Spleen (tissue), 7 donors: ENCODE measurements around the gene SARM1.

ENCODE experiments used
- POLR2AphosphoS5 ChIP-seq, 3 donors: sonication (generic); formaldehyde crosslinking; IDR thresholded peaks; one replicate each; pipeline ENCODE4 v1.5.1; 2017; ENCODE audit warnings: antibody characterized with exemption in 3 of 3
- TF ChIP-seq, protein P1 (sequence below), 11 experiments: fragments of 200-600 bp in 7 of 11; fragments of 450-650 bp in 4 of 11; sonication (generic) in 4 of 11; IDR thresholded peaks in 8 of 11; conservative IDR thresholded peaks in 3 of 11; 1 replicate in 7 of 11; 2 replicates in 4 of 11; pipeline versions ENCODE4 v1.4.0 to v1.8.0; 2016 to 2021; ENCODE audit warnings: antibody characterized with exemption in 11 of 11, inconsistent platforms in 4 of 11, mild to moderate bottlenecking in 1 of 11
- donor health status: DM: no; HTN: no; CAD: no; lungs with moderate emphysema.
- donor health status: DM: no; HTN: no; CAD: no.
- donor health status: DM: no; HTN: no; CAD: no.

DNA sequence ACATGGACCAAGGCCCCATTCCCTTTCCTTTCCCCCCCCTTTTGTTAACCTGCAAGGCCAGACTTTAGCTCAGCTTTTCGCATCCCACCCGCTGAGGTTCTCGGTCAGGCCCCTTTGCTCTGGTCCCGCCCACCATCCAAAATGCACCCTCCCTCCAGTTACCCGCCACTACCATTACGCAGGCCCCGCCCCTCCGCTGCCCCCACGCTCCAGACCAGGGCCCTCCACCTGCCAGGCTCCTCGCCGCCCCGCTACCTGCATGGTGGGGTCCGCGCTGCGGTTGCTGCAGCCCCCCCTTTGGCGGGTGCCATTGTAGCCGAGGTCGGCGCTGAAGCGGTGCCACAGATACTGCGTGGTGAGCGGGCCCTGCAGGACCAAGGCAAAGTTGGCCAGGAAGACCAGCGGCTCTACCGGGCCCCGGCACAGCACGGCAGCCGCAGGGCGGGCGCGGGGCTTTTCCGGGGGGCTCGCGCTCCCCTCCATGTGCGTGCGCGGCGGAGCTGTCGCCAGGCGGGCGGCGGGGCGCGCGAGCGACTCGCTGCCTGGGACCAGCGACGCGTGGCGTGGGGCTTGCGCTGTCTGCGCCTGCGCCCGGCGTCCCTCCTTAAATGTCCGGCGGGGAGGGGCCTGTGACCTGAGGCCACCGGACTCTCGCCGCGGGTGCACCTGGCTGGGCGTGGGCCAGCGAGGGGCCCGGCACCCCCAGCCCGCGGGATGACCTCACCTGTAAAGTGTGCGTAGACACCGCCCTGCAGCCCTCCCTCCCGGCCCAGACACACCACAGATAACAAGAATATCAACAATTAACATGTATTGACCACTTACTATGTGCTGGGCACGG is 34.4 kb downstream of the SARM1 start, which contains the start of gene SLC46A1:
- TF ChIP-seq, protein P1, sequence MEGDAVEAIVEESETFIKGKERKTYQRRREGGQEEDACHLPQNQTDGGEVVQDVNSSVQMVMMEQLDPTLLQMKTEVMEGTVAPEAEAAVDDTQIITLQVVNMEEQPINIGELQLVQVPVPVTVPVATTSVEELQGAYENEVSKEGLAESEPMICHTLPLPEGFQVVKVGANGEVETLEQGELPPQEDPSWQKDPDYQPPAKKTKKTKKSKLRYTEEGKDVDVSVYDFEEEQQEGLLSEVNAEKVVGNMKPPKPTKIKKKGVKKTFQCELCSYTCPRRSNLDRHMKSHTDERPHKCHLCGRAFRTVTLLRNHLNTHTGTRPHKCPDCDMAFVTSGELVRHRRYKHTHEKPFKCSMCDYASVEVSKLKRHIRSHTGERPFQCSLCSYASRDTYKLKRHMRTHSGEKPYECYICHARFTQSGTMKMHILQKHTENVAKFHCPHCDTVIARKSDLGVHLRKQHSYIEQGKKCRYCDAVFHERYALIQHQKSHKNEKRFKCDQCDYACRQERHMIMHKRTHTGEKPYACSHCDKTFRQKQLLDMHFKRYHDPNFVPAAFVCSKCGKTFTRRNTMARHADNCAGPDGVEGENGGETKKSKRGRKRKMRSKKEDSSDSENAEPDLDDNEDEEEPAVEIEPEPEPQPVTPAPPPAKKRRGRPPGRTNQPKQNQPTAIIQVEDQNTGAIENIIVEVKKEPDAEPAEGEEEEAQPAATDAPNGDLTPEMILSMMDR (IDR thresholded peaks at IDR 0.05 in 8 of 11, conservative IDR thresholded peaks at IDR 0.05 in 3 of 11), result no peak
- peak; percentile 53 to 79 (median 70) for TF ChIP-seq POLR2AphosphoS5 (IDR thresholded peaks at IDR 0.05)
